GM12878 (cell line): Measurements from ENCODE around the gene SCN5A. TPM values are rescaled to one million over a fixed set of nuclear protein-coding genes. Genes with fewer than 3 reads are reported as not detected.

Source experiments
- BRCA1 ChIP-seq: IDR thresholded peaks from 2 replicates; pipeline ENCODE4 v1.6.1; 2011; ENCODE audit warnings: low read depth, low read length, improper control_type of control experiment
- EED ChIP-seq: sonication (generic); IDR thresholded peaks from 2 replicates; pipeline ENCODE4 v1.6.1; 2016; ENCODE audit warnings: antibody characterized with exemption, low read depth
- NR2C2 ChIP-seq: IDR thresholded peaks from 2 replicates; pipeline ENCODE4 v1.6.1; 2011; ENCODE audit warnings: borderline replicate concordance, low read depth; ENCODE audit not compliant: control insufficient read depth, insufficient read length
- RFX5 ChIP-seq: IDR thresholded peaks from 2 replicates; pipeline ENCODE4 v1.6.1; 2011; ENCODE audit warnings: low read depth, low read length, improper control_type of control experiment
- SPI1 ChIP-seq: IDR thresholded peaks from 2 replicates; pipeline ENCODE4 v1.6.1; 2011; ENCODE audit warnings: low read depth, mild to moderate bottlenecking, low read length, moderate library complexity, borderline replicate concordance; ENCODE audit not compliant: insufficient read depth
- TAF1 ChIP-seq: IDR thresholded peaks from 2 replicates; pipeline ENCODE4 v1.6.1; 2011; ENCODE audit warnings: mild to moderate bottlenecking, low read depth, low read length, borderline replicate concordance
- ZNF24 ChIP-seq: fragments of 450-650 bp; IDR thresholded peaks from 2 replicates; pipeline ENCODE4 v1.6.1; 2017; ENCODE audit warnings: antibody characterized with exemption, mild to moderate bottlenecking
- ZSCAN29 ChIP-seq: fragments of 450-650 bp; IDR thresholded peaks from 2 replicates; pipeline ENCODE4 v1.6.1; 2017; ENCODE audit warnings: mild to moderate bottlenecking, moderate library complexity
- polyA plus RNA-seq, 11 experiments: library from polyadenylated mRNA; depleted of rRNA in 4 of 11; unstranded in 6 of 11; stranded (reverse) in 5 of 11; fragments of >200 nt; fragmentation: Nextera tagmentation in 4 of 11; fragmentation: Illumina TruSeq in 1 of 11; extraction: Ambion mirVana in 4 of 11; extraction: Trizol in 1 of 11; gene quantifications; 1 replicate in 1 of 11; 2 replicates in 10 of 11; pipeline versions ENCODE4 v1.2.1 to v1.2.3, GENCODE V29; 2011 to 2016; ENCODE audit warnings: inconsistent platforms in 2 of 11, missing spikeins in 2 of 11, low read depth in 1 of 11
- total RNA-seq, 4 experiments: library from RNA; depleted of rRNA in 3 of 4; stranded (reverse); fragments of >200 nt in 3 of 4; fragmentation: Illumina TruSeq in 1 of 4; extraction: Trizol in 1 of 4; gene quantifications; 2 replicates each; pipeline versions ENCODE4 v1.2.1 to v1.2.3, GENCODE V29; 2013 to 2021
- TF ChIP-seq, protein P1 (sequence below): fragments of 450-650 bp; IDR thresholded peaks from 2 replicates; pipeline ENCODE4 v1.6.1; 2017; ENCODE audit warnings: mild to moderate bottlenecking, moderate library complexity
- TF ChIP-seq, protein P2 (sequence below): fragments of 450-650 bp; IDR thresholded peaks from 2 replicates; pipeline ENCODE4 v1.6.1; 2017; ENCODE audit warnings: antibody characterized with exemption, mild to moderate bottlenecking, moderate library complexity
- TF ChIP-seq, protein P3 (sequence below): fragments of 450-650 bp; conservative IDR thresholded peaks from 2 replicates; pipeline ENCODE4 v1.6.1; 2017; ENCODE audit warnings: mild to moderate bottlenecking, moderate library complexity
- TF ChIP-seq, protein P4 (sequence below): fragments of 450-650 bp; formaldehyde crosslinking; IDR thresholded peaks from 2 replicates; pipeline ENCODE4 v1.5.0; 2022; ENCODE audit warnings: mild to moderate bottlenecking, missing genetic modification characterization
- TF ChIP-seq, protein P5 (sequence below): fragments of 450-650 bp; IDR thresholded peaks from 2 replicates; pipeline ENCODE4 v1.6.1; 2017; ENCODE audit warnings: low read depth, mild to moderate bottlenecking, moderate library complexity

Gene SCN5A
- total and polyA plus RNA-seq, 10 of the 15 experiments (the other 5 are each of a cell fraction or from before 2014, with no cell fraction given) = not detected

DNA sequence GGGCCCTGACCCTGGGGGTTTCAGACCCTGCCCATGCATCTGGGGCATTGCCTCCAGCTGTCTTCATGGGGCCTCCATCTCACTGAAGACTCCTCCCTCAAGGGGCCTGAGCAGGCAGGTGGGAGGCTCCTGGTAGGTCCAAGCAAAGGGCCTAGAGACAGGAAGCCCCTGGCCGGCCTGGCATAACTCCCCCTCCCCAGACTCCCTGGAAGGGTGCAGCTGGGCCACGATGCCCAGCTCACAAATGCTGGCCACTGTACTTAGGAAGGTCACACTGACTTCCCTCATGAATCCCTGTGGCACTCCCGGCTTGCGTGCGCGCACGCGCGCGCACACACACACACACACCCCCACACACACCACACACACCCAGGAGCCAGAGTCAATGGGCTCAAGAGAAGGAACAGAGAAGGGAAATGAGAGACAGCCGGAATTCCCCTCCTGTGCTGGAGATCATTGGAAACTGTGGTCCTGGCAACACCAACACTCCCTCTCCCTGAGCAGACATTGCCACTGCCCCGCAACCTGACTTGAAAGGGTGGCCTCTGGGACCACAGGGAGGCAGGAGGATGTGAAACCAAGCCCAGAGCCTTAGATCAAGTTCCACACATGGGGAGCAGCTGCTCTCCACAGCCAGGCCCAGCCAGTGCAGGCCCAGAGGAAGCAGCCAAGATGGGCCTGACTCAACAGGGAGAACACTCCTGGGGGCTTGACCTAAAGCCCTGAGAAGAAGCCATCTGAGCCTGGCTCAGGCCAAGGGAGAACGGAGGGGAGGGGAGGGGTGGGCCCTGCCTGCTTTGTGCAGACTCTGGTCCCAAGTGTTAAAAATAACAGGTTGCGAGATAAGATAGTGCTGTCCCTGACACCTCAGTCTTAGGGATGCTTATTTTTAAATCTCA, 69.7 kb downstream of the SCN5A start (continued):
- TF ChIP-seq, protein P1, sequence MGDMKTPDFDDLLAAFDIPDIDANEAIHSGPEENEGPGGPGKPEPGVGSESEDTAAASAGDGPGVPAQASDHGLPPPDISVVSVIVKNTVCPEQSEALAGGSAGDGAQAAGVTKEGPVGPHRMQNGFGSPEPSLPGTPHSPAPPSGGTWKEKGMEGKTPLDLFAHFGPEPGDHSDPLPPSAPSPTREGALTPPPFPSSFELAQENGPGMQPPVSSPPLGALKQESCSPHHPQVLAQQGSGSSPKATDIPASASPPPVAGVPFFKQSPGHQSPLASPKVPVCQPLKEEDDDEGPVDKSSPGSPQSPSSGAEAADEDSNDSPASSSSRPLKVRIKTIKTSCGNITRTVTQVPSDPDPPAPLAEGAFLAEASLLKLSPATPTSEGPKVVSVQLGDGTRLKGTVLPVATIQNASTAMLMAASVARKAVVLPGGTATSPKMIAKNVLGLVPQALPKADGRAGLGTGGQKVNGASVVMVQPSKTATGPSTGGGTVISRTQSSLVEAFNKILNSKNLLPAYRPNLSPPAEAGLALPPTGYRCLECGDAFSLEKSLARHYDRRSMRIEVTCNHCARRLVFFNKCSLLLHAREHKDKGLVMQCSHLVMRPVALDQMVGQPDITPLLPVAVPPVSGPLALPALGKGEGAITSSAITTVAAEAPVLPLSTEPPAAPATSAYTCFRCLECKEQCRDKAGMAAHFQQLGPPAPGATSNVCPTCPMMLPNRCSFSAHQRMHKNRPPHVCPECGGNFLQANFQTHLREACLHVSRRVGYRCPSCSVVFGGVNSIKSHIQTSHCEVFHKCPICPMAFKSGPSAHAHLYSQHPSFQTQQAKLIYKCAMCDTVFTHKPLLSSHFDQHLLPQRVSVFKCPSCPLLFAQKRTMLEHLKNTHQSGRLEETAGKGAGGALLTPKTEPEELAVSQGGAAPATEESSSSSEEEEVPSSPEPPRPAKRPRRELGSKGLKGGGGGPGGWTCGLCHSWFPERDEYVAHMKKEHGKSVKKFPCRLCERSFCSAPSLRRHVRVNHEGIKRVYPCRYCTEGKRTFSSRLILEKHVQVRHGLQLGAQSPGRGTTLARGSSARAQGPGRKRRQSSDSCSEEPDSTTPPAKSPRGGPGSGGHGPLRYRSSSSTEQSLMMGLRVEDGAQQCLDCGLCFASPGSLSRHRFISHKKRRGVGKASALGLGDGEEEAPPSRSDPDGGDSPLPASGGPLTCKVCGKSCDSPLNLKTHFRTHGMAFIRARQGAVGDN = no peak
- TF ChIP-seq ZNF24 = no peak
- TF ChIP-seq, protein P2, sequence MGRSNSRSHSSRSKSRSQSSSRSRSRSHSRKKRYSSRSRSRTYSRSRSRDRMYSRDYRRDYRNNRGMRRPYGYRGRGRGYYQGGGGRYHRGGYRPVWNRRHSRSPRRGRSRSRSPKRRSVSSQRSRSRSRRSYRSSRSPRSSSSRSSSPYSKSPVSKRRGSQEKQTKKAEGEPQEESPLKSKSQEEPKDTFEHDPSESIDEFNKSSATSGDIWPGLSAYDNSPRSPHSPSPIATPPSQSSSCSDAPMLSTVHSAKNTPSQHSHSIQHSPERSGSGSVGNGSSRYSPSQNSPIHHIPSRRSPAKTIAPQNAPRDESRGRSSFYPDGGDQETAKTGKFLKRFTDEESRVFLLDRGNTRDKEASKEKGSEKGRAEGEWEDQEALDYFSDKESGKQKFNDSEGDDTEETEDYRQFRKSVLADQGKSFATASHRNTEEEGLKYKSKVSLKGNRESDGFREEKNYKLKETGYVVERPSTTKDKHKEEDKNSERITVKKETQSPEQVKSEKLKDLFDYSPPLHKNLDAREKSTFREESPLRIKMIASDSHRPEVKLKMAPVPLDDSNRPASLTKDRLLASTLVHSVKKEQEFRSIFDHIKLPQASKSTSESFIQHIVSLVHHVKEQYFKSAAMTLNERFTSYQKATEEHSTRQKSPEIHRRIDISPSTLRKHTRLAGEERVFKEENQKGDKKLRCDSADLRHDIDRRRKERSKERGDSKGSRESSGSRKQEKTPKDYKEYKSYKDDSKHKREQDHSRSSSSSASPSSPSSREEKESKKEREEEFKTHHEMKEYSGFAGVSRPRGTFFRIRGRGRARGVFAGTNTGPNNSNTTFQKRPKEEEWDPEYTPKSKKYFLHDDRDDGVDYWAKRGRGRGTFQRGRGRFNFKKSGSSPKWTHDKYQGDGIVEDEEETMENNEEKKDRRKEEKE = no peak
- peak; percentile 53 for TF ChIP-seq EED
- TF ChIP-seq, protein P3, sequence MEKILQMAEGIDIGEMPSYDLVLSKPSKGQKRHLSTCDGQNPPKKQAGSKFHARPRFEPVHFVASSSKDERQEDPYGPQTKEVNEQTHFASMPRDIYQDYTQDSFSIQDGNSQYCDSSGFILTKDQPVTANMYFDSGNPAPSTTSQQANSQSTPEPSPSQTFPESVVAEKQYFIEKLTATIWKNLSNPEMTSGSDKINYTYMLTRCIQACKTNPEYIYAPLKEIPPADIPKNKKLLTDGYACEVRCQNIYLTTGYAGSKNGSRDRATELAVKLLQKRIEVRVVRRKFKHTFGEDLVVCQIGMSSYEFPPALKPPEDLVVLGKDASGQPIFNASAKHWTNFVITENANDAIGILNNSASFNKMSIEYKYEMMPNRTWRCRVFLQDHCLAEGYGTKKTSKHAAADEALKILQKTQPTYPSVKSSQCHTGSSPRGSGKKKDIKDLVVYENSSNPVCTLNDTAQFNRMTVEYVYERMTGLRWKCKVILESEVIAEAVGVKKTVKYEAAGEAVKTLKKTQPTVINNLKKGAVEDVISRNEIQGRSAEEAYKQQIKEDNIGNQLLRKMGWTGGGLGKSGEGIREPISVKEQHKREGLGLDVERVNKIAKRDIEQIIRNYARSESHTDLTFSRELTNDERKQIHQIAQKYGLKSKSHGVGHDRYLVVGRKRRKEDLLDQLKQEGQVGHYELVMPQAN = no peak
- no peak for TF ChIP-seq NR2C2
- TF ChIP-seq RFX5 = no peak
- TF ChIP-seq, protein P4, sequence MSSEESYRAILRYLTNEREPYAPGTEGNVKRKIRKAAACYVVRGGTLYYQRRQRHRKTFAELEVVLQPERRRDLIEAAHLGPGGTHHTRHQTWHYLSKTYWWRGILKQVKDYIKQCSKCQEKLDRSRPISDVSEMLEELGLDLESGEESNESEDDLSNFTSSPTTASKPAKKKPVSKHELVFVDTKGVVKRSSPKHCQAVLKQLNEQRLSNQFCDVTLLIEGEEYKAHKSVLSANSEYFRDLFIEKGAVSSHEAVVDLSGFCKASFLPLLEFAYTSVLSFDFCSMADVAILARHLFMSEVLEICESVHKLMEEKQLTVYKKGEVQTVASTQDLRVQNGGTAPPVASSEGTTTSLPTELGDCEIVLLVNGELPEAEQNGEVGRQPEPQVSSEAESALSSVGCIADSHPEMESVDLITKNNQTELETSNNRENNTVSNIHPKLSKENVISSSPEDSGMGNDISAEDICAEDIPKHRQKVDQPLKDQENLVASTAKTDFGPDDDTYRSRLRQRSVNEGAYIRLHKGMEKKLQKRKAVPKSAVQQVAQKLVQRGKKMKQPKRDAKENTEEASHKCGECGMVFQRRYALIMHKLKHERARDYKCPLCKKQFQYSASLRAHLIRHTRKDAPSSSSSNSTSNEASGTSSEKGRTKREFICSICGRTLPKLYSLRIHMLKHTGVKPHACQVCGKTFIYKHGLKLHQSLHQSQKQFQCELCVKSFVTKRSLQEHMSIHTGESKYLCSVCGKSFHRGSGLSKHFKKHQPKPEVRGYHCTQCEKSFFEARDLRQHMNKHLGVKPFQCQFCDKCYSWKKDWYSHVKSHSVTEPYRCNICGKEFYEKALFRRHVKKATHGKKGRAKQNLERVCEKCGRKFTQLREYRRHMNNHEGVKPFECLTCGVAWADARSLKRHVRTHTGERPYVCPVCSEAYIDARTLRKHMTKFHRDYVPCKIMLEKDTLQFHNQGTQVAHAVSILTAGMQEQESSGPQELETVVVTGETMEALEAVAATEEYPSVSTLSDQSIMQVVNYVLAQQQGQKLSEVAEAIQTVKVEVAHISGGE (CRISPR knock-in tag) = no peak
- no peak for TF ChIP-seq TAF1
- peak; percentile 80; the same call in 1 of the 2 replicates for TF ChIP-seq SPI1
- TF ChIP-seq, protein P5, sequence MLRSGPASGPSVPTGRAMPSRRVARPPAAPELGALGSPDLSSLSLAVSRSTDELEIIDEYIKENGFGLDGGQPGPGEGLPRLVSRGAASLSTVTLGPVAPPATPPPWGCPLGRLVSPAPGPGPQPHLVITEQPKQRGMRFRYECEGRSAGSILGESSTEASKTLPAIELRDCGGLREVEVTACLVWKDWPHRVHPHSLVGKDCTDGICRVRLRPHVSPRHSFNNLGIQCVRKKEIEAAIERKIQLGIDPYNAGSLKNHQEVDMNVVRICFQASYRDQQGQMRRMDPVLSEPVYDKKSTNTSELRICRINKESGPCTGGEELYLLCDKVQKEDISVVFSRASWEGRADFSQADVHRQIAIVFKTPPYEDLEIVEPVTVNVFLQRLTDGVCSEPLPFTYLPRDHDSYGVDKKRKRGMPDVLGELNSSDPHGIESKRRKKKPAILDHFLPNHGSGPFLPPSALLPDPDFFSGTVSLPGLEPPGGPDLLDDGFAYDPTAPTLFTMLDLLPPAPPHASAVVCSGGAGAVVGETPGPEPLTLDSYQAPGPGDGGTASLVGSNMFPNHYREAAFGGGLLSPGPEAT = peak; percentile 71
- no peak for TF ChIP-seq ZSCAN29
- no peak for TF ChIP-seq BRCA1
